ENCODE results near the gene CTNNA3.
A peak's percentile ranks its signal among the peaks of the same experiment; 100 is the strongest.

The CTNNA3 gene

GRCh38 chr10:66649626-66650025, 1046.4 kb downstream of the CTNNA3 start:
- DNase-seq (ENCODE audit: low spot score), result no peak

GRCh38 chr10:66642217-66642616, 1053.8 kb downstream of the CTNNA3 start:
- DNase-seq (ENCODE audit: low spot score), result no peak

- peak; percentile 42 for DNase-seq (ENCODE audit: low spot score)
Observed at GRCh38 chr10:66639371-66639770, 1056.6 kb downstream of the CTNNA3 start.

- no peak for DNase-seq (ENCODE audit: low spot score)
Observed at GRCh38 chr10:66637273-66638036, 1058.5 kb downstream of the CTNNA3 start.

GRCh38 chr10:66629996-66630395, 1066.0 kb downstream of the CTNNA3 start:
- no peak for DNase-seq (ENCODE audit: low spot score)

GRCh38 chr10:66627156-66627555, 1068.8 kb downstream of the CTNNA3 start:
- DNase-seq (ENCODE audit: low spot score), result peak; percentile 16

GRCh38 chr10:66625709-66626590, 1070.0 kb downstream of the CTNNA3 start:
- DNase-seq (ENCODE audit: low spot score), result no peak

GRCh38 chr10:66622050-66622449, 1073.9 kb downstream of the CTNNA3 start:
- DNase-seq (ENCODE audit: low spot score), result no peak

GRCh38 chr10:66604195-66604594, 1091.8 kb downstream of the CTNNA3 start:
- no peak for DNase-seq (ENCODE audit: low spot score)

- peak; percentile 4 for DNase-seq (ENCODE audit: low spot score)
Observed at GRCh38 chr10:66591865-66592264, 1104.1 kb downstream of the CTNNA3 start.

- no peak for DNase-seq (ENCODE audit: low spot score)
Observed at GRCh38 chr10:66587680-66588050, 1108.3 kb downstream of the CTNNA3 start.

GRCh38 chr10:66586897-66587679, 1108.9 kb downstream of the CTNNA3 start:
- no peak for DNase-seq (ENCODE audit: low spot score)

GRCh38 chr10:66586073-66586472, 1109.9 kb downstream of the CTNNA3 start:
- no peak for DNase-seq (ENCODE audit: low spot score)

- DNase-seq (ENCODE audit: low spot score), result no peak
Observed at GRCh38 chr10:66575251-66575855, 1120.6 kb downstream of the CTNNA3 start.

GRCh38 chr10:66572700-66573099, 1123.3 kb downstream of the CTNNA3 start:
- no peak for DNase-seq (ENCODE audit: low spot score)

- DNase-seq (ENCODE audit: low spot score), result no peak
Observed at GRCh38 chr10:66565999-66566398, 1130.0 kb downstream of the CTNNA3 start.

- no peak for DNase-seq (ENCODE audit: low spot score)
Observed at GRCh38 chr10:66564287-66564686, 1131.7 kb downstream of the CTNNA3 start.

GRCh38 chr10:66555061-66555460, 1140.9 kb downstream of the CTNNA3 start:
- peak; percentile 2 for DNase-seq (ENCODE audit: low spot score)

- no peak for DNase-seq (ENCODE audit: low spot score)
Observed at GRCh38 chr10:66552331-66552730, 1143.7 kb downstream of the CTNNA3 start.

GRCh38 chr10:66550351-66550750, 1145.6 kb downstream of the CTNNA3 start:
- DNase-seq (ENCODE audit: low spot score), result no peak

GRCh38 chr10:66538908-66539307, 1157.1 kb downstream of the CTNNA3 start:
- DNase-seq (ENCODE audit: low spot score), result no peak

GRCh38 chr10:66538371-66538770, 1157.6 kb downstream of the CTNNA3 start:
- peak; percentile 8 for DNase-seq (ENCODE audit: low spot score)
